Heart right ventricle (tissue), 16 donors: ENCODE measurements around the gene LYPLAL1. TPM values are rescaled to one million over a fixed set of nuclear protein-coding genes. Genes with fewer than 3 reads are reported as not detected.

Experiments used
- ATAC-seq, 8 donors: fragments of 200-7000 bp; cut with Tn5 transposase; one replicate each; pipeline ENCODE4 v1.9.1; 2020; ENCODE audit warnings: mild to moderate bottlenecking in 8 of 8, moderate library complexity in 8 of 8, moderate number of reproducible peaks in 1 of 8
- DNase-seq, 2 donors: peaks; one replicate each; pipeline ENCODE4 v3.0.0-alpha.2; 2020
- H3K27ac ChIP-seq, 10 donors: fragments of 200-600 bp; sonication (generic) in 2 of 10; one replicate each; pipeline versions ENCODE4 v1.5.0 to v1.8.0; 2020 to 2022; ENCODE audit warnings: mild to moderate bottlenecking in 3 of 10
- H3K27me3 ChIP-seq, 7 donors: fragments of 200-600 bp; one replicate each; pipeline ENCODE4 v1.8.0; 2021 to 2022; ENCODE audit warnings: mild to moderate bottlenecking in 2 of 7
- H3K36me3 ChIP-seq, 9 donors: fragments of 200-600 bp; sonication (generic) in 1 of 9; one replicate each; pipeline versions ENCODE4 v1.5.0 to v1.8.0; 2020 to 2022; ENCODE audit warnings: mild to moderate bottlenecking in 2 of 9
- H3K4me1 ChIP-seq, 9 donors: fragments of 200-600 bp; sonication (generic) in 1 of 9; one replicate each; pipeline versions ENCODE4 v1.5.0 to v1.8.0; 2020 to 2022; ENCODE audit warnings: mild to moderate bottlenecking in 4 of 9
- H3K4me3 ChIP-seq, 10 donors: fragments of 200-600 bp; sonication (generic) in 2 of 10; one replicate each; pipeline versions ENCODE4 v1.5.0 to v1.8.0; 2020 to 2022; ENCODE audit warnings: mild to moderate bottlenecking in 7 of 10, moderate library complexity in 2 of 10
- H3K9me3 ChIP-seq, 11 donors: fragments of 200-600 bp in 10 of 11; sonication (generic) in 2 of 11; one replicate each; pipeline versions ENCODE4 v1.5.0 to v1.8.0; 2013 to 2022; ENCODE audit warnings: mild to moderate bottlenecking in 2 of 11, control low read depth in 1 of 11, moderate library complexity in 1 of 11
- WGBS, 2 donors: extraction: QIAGEN DNeasy Blood & Tissue Kit; methylation state at CpG; one replicate each; pipeline ENCODE4 v1.1.7; 2013; ENCODE audit warnings: inconsistent platforms in 1 of 2; 5-methylcytosine and 5-hydroxymethylcytosine counted together
- intact Hi-C, 10 donors: fragments of 100-400 bp; cut with DNase I; formaldehyde crosslinking; loops; one replicate each; pipeline versions ENCODE4 v1.11.1 to v1.14.2; 2022
- polyA plus RNA-seq, 2 donors: library from polyadenylated mRNA; stranded (reverse); fragments of 200-250 nt; gene quantifications; one replicate each; pipeline ENCODE4 v1.2.3, GENCODE V29; 2013
- total RNA-seq, 10 donors: library from RNA; stranded (reverse); fragmentation: NEBNext Ultra II Directional in 3 of 10; extraction: Animal tissue kit (Norgen Biotek cat#: 25700) in 3 of 10; gene quantifications; one replicate each; pipeline versions ENCODE4 v1.2.1 to v1.2.4, GENCODE V29; 2021 to 2023
- TF ChIP-seq, protein P1 (sequence below), 9 donors: fragments of 200-600 bp; sonication (generic) in 2 of 9; IDR thresholded peaks; one replicate each; pipeline versions ENCODE4 v1.5.0 to v1.8.0; 2021 to 2022; ENCODE audit warnings: antibody characterized with exemption in 9 of 9, mild to moderate bottlenecking in 5 of 9, moderate library complexity in 1 of 9
- donor health status: Arrhythmogenic right ventricular cardiomyopathy.
- donor health status: ischemic (EF 13 %, LVEDD 7.1; RV severe dilation, severe dysfunction).
- donor health status: healthy with polysubstance abuse.
- donor health status: DM: no; HTN: yes; CAD: no.
- donor health status: DM: no; HTN: no; CAD: no.
- donor health status: ischemic (EF 25% LVEDD 6.9; RV normal size, moderate dysfunction).
- donor health status: ischemic (EF 25% LVEDD 5.7; RV mildly dilated, moderate dysfunction).
- donor health status: healthy.
- donor health status: DM: yes; HTN: yes; CAD: no.
- donor health status: Ischemic cardiomyopathy.
- donor health status: ischemic (EF 35%, LVEDD 5.7; RV mildly dilated, moderate dysfunction).
- donor health status: nonischemic (EF 11% LVEDD 7.7; RV severe dilation, severe dysfunction).
- donor health status: DM: yes; HTN: yes; CAD: no.
- donor health status: PGD.
- donor health status: ischemic (EF 29% LVEDD 5.4; RV normal size, mild dysfunction).
- donor health status: nonischemic (EF 23%, LVEDD 6.1; RV moderate dilation, normal function).

Gene LYPLAL1
- total and polyA plus RNA-seq, 12 donors, result 22.2 to 186 (median 109) TPM

DNA sequence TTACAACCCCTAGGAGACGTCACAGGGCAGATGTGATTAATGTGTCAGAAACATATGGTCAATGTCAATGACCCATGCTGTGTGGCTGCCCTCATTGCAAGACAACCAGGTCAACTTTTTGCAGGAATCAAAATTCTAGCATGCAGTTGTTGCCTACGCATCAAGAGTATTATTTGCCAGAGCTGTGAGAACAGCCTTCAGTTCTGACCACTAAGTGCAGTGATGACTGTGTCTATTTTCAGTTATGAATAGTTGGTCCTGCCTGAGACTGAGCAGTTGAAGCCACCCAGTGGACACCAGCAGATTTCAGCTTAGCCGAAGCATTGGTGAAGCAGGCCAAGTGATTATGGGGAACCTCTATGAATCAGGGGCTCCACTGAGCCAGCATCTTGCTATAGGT is 47.3 kb downstream of the LYPLAL1 start:
- no peaks in the 10 kb centered on the region for H3K27me3 ChIP-seq
- DNase-seq (peak in 1 of 2 donors; percentile 16), ATAC-seq (peak in 7 of 8 donors; percentile 29 to 86 (median 83))
- H3K4me1 ChIP-seq, result peaks cover 0 to 6% (median 0%) of the 10 kb centered on the region in 9 donors
- H3K9me3 ChIP-seq, result no peaks in the 10 kb centered on the region
- WGBS, 2 donors, result 68 to 81% methylated on average over 3 of the region's 3 CpGs
- peak overlapping the region in 1 of 10 donors; percentile 23 for H3K27ac ChIP-seq
- intact Hi-C loops, result no loop called here
- TF ChIP-seq, protein P1, sequence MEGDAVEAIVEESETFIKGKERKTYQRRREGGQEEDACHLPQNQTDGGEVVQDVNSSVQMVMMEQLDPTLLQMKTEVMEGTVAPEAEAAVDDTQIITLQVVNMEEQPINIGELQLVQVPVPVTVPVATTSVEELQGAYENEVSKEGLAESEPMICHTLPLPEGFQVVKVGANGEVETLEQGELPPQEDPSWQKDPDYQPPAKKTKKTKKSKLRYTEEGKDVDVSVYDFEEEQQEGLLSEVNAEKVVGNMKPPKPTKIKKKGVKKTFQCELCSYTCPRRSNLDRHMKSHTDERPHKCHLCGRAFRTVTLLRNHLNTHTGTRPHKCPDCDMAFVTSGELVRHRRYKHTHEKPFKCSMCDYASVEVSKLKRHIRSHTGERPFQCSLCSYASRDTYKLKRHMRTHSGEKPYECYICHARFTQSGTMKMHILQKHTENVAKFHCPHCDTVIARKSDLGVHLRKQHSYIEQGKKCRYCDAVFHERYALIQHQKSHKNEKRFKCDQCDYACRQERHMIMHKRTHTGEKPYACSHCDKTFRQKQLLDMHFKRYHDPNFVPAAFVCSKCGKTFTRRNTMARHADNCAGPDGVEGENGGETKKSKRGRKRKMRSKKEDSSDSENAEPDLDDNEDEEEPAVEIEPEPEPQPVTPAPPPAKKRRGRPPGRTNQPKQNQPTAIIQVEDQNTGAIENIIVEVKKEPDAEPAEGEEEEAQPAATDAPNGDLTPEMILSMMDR (IDR thresholded peaks at IDR 0.05), result peak in 7 of 9 donors; percentile 2 to 45 (median 19)
- no peak overlapping the region for H3K4me3 ChIP-seq
- H3K36me3 ChIP-seq, result peaks cover 0 to 25% (median 0%) of the 10 kb centered on the region in 9 donors

DNA sequence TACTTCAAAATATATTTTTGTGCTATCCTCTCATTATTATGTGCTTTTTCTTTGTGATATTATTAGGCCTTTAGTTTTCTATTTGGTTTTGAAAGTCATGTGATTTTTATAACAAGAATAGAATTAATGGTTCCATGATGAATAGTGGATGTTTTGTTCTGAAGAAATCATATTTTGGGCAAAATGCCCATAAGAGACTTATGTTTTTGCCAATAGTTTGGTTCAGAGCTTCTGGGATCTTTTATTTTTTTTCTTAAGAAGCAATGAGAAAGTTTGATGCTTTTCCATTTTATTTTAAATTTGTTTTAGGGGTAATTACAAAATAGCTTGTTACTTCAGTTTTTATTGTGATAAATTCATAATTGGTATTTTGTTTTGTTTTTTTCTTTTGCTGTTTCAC is 49.8 kb downstream of the LYPLAL1 start:
- no peak overlapping the region for H3K4me3 ChIP-seq
- no peaks in the 10 kb centered on the region for H3K27me3 ChIP-seq
- H3K4me1 ChIP-seq, result peaks cover 0 to 6% (median 0%) of the 10 kb centered on the region in 9 donors
- TF ChIP-seq, protein P1 (IDR thresholded peaks at IDR 0.05), result no peak
- H3K36me3 ChIP-seq, result peaks cover 0 to 27% (median 0%) of the 10 kb centered on the region in 9 donors
- no peak for DNase-seq
- H3K27ac ChIP-seq, result no peak overlapping the region
- H3K9me3 ChIP-seq, result no peaks in the 10 kb centered on the region
- intact Hi-C loops, result no loop called here
- ATAC-seq, result no peak

DNA sequence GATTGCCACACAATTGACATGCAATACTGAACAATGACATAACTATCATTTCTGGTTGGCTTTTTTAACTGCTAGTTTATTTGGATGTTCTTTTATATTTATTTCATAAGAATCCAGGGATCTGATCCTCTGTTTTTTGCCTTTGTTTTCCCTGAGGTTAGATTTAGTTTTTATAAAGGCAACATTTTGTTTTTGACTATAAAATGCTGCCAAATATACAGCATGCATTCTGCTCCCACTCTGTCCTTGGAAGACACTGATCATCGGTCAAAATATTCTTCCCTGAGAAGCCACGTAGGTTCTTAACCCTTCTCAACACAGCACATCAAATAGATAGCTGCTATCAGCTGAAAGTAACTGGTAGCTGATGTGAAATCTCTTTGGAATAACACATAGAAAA is 52.5 kb downstream of the LYPLAL1 start:
- intact Hi-C loops, result no loop called here
- ATAC-seq, result no peak

DNA sequence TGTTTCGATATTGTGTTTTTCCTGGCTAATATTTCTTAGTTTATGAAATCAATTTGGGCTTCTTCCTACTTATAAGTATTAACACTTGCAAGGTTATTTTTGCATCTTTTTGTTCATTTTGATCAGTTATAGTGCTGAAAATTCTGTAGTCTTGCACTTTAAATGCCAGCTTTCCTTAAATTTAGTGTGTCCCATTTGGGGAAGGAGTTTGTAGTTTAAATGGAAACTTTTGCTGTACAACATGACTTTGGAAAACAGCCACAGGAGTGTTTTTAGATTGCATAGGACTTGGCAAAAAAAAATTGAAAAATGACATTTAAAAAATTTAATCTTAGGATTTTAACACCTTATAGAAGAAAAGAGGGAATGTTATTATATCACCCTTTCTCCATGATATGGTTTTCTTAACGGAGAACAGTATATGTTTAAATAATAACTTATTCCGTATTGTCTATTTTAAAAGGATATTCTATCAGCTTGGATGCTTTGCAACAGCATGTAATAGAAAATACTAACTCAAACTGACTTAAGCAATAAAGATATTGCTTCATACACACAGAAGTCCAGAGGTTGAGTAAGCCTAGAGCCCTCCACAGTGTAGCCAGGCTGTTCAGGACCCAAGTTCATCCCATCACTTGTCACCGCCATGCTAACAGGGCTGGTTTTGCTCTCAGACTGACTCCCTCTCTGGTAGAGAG is 53.8 kb downstream of the LYPLAL1 start:
- WGBS, 2 donors, result 63 to 68% methylated on average over 4 of the region's 4 CpGs
- intact Hi-C loops, result no loop called here
- ATAC-seq, result peak in 1 of 8 donors; percentile 64

More for the DNA sequence above, 52.5 kb downstream of the LYPLAL1 start:
- DNase-seq, result no peak
- TF ChIP-seq, protein P1 (IDR thresholded peaks at IDR 0.05), result no peak
- H3K27me3 ChIP-seq, result no peaks in the 10 kb centered on the region
- no peak overlapping the region for H3K27ac ChIP-seq
- H3K9me3 ChIP-seq, result no peaks in the 10 kb centered on the region
- H3K4me3 ChIP-seq, result no peak overlapping the region
- H3K36me3 ChIP-seq, result peaks cover 0 to 22% (median 0%) of the 10 kb centered on the region in 9 donors
- H3K4me1 ChIP-seq, result peaks cover 0 to 5% (median 0%) of the 10 kb centered on the region in 9 donors
- WGBS, 2 donors, result 73 to 76% methylated on average over 2 of the region's 2 CpGs

More for the DNA sequence above, 53.8 kb downstream of the LYPLAL1 start:
- Histone ChIP-seq H3K27ac (no peak overlapping the region), H3K27me3 (no peaks in the 10 kb centered on the region), H3K4me1 (peaks cover 0 to 5% (median 0%) of the 10 kb centered on the region in 9 donors), H3K36me3 (peaks cover 0 to 22% (median 0%) of the 10 kb centered on the region in 9 donors), H3K4me3 (no peak overlapping the region), H3K9me3 (no peaks in the 10 kb centered on the region)
- TF ChIP-seq, protein P1 (IDR thresholded peaks at IDR 0.05), result no peak
- no peak for DNase-seq
